AG04449 (cell line): Measurements from ENCODE around the gene HSPA5.
A peak's percentile ranks its signal among the peaks of the same experiment; 100 is the strongest.
"Not testable (repeated sequence)": the region's sequence is repeated elsewhere in the genome, so short reads cannot be mapped to it uniquely, and the experiment has no call there.

Experiments used
- CTCF ChIA-PET: fragments of 350-600 bp; formaldehyde crosslinking; extraction: SDS; loops from one replicate; lab custom pipeline; 2021; ENCODE audit warnings: antibody characterized with exemption; lab: Yijun Ruan, JAX
- POLR2A ChIA-PET: fragments of 400-600, 350-600 bp; formaldehyde crosslinking; extraction: SDS; loops from one replicate; lab custom pipeline; 2020; ENCODE audit warnings: antibody characterized with exemption, inconsistent platforms; lab: Yijun Ruan, JAX
- DNase-seq: peaks from one replicate; pipeline ENCODE4 v3.0.0-alpha.2; 2010; ENCODE audit warnings: low read depth, low spot score
- H3K4me3 ChIP-seq: 2 replicates; pipeline ENCODE4 v1.5.1; 2011; ENCODE audit warnings: low read depth, mild to moderate bottlenecking, control low read depth, low read length
- CTCF ChIP-seq: IDR thresholded peaks from one replicate; pipeline ENCODE4 v1.5.1; 2011; ENCODE audit warnings: mild to moderate bottlenecking, moderate library complexity, low read length, control low read depth, inconsistent platforms; ENCODE audit not compliant: insufficient read depth; ENCODE audit errors: missing control alignments

The HSPA5 gene

GRCh38 chr9:125233678-125234077 lies 7.5 kb downstream of the HSPA5 start:
- TF ChIP-seq CTCF, result no peak
- peak; percentile 95 for DNase-seq
- CTCF ChIA-PET, result no interaction called here
- H3K4me3 ChIP-seq, result no peak overlapping the region
- POLR2A ChIA-PET, result interaction anchor here (0.6 to 2.1 kb wide), 5 partner anchors 8 to 42 kb away, joined by 3 to 16 read pairs (median 4); no protein-coding TSS in a partner anchor

- no peak for TF ChIP-seq CTCF
- POLR2A ChIA-PET, result interaction anchor here (0.7 to 1.1 kb wide), 2 partner anchors 16 to 32 kb away, joined by 4 read pairs; no protein-coding TSS in a partner anchor
- DNase-seq, result no peak
- no peak overlapping the region for H3K4me3 ChIP-seq
- CTCF ChIA-PET, result no interaction called here
Observed at GRCh38 chr9:125227761-125228160, 13.4 kb downstream of the HSPA5 start.

GRCh38 chr9:125224858-125225257 lies 16.3 kb downstream of the HSPA5 start:
- H3K4me3 ChIP-seq, CTCF ChIA-PET, DNase-seq: not testable (repeated sequence)
- POLR2A ChIA-PET, result interaction anchor here (1.0 kb wide), 1 partner anchor 18 kb away, joined by 5 read pairs; no protein-coding TSS in a partner anchor

GRCh38 chr9:125218621-125219020 lies 22.5 kb downstream of the HSPA5 start:
- DNase-seq, result no peak
- ChIA-PET CTCF (no interaction called here), POLR2A (interaction anchor here (0.7 kb wide), 1 partner anchor 9 kb away, joined by 3 read pairs; no protein-coding TSS in a partner anchor)
- no peak overlapping the region for H3K4me3 ChIP-seq
- TF ChIP-seq CTCF, result no peak

- ChIA-PET CTCF (no interaction called here), POLR2A (no interaction called here)
- TF ChIP-seq CTCF, result no peak
- DNase-seq, result no peak
- no peak overlapping the region for H3K4me3 ChIP-seq
Observed at GRCh38 chr9:125214186-125214585, 27.0 kb downstream of the HSPA5 start.

GRCh38 chr9:125204477-125204876 lies 36.7 kb downstream of the HSPA5 start:
- CTCF ChIA-PET, result interaction anchor here (0.7 kb wide), 1 partner anchor 14 kb away, joined by 3 read pairs; no protein-coding TSS in a partner anchor
- no peak for TF ChIP-seq CTCF
- POLR2A ChIA-PET, result interaction anchor here (0.6 kb wide), 1 partner anchor 230 kb away, joined by 3 read pairs; no protein-coding TSS in a partner anchor
- no peak for DNase-seq
- no peak overlapping the region for H3K4me3 ChIP-seq
